IMR-90 (cell line): Measurements from ENCODE around the gene PTPRO. TPM values are rescaled to one million over a fixed set of nuclear protein-coding genes. Genes with fewer than 3 reads are reported as not detected.

Source experiments
- ATAC-seq: fragments of 200-7000 bp; cut with Tn5 transposase; 2 replicates; pipeline ENCODE4 v1.9.1; 2020; ENCODE audit warnings: low read depth, mild to moderate bottlenecking, moderate library complexity
- BruUV-seq: library from RNA; stranded (reverse); fragments of 400-500 nt; replicated peaks from 2 replicates; lab custom pipeline; 2021; lab: Mats Ljungman, UMichigan
- CTCF ChIA-PET: fragments of 300-600 bp; formaldehyde crosslinking; extraction: SDS; loops from one replicate; lab custom pipeline; 2021; ENCODE audit warnings: antibody characterized with exemption; lab: Yijun Ruan, JAX
- POLR2A ChIA-PET: fragments of 300-600 bp; sonication (Branson Sonifier 250); formaldehyde crosslinking; loops from one replicate; lab custom pipeline; 2022; ENCODE audit warnings: antibody characterized with exemption; ENCODE audit not compliant: unreplicated experiment; lab: Charles Lee
- DNase-seq: peaks from one replicate; pipeline ENCODE4 v3.0.0; 2013
- H2AFZ ChIP-seq: replicated peaks from 2 replicates; pipeline ENCODE3; 2013; ENCODE audit warnings: low read length, mild to moderate bottlenecking; ENCODE audit not compliant: poor library complexity
- H2AK5ac ChIP-seq: 2 replicates; pipeline ENCODE4 v1.6.1; 2013; ENCODE audit warnings: low read depth, low read length, inconsistent platforms
- H2AK9ac ChIP-seq: replicated peaks from 2 replicates; pipeline ENCODE3; 2013; ENCODE audit warnings: mild to moderate bottlenecking, low read depth, low read length, moderate library complexity; ENCODE audit not compliant: poor library complexity
- H2BK120ac ChIP-seq: 2 replicates; pipeline ENCODE4 v1.6.1; 2013; ENCODE audit warnings: low read depth, low read length, inconsistent platforms
- H2BK15ac ChIP-seq: 3 replicates; pipeline ENCODE4 v1.6.1; 2013; ENCODE audit warnings: low read depth, low read length, inconsistent platforms
- H2BK20ac ChIP-seq: 2 replicates; pipeline ENCODE4 v1.6.1; 2013; ENCODE audit warnings: low read depth, mild to moderate bottlenecking, inconsistent platforms, low read length, moderate library complexity
- H2BK5ac ChIP-seq: 2 replicates; pipeline ENCODE4 v1.6.1; 2013; ENCODE audit warnings: mild to moderate bottlenecking, low read depth, low read length, inconsistent platforms; ENCODE audit not compliant: poor library complexity, severe bottlenecking
- H3K14ac ChIP-seq: replicated peaks from 2 replicates; pipeline ENCODE4 v1.6.1; 2013; ENCODE audit warnings: low read depth, low read length, inconsistent platforms
- H3K18ac ChIP-seq: 2 replicates; pipeline ENCODE4 v1.6.1; 2013; ENCODE audit warnings: low read depth, low read length, control low read depth
- H3K23ac ChIP-seq: 2 replicates; pipeline ENCODE4 v1.6.1; 2013; ENCODE audit warnings: low read depth, low read length, inconsistent platforms
- H3K27ac ChIP-seq: 2 replicates; pipeline ENCODE4 v1.5.1; 2013; ENCODE audit warnings: mild to moderate bottlenecking, control low read depth, low read length; ENCODE audit not compliant: insufficient read depth
- H3K27me3 ChIP-seq: 2 replicates; pipeline ENCODE4 v1.6.1; 2013; ENCODE audit warnings: low read length; ENCODE audit not compliant: control insufficient read depth, insufficient read depth
- H3K36me3 ChIP-seq: 2 replicates; pipeline ENCODE4 v1.6.1; 2013; ENCODE audit warnings: low read length, mixed read lengths; ENCODE audit not compliant: control insufficient read depth, insufficient read depth
- H3K4ac ChIP-seq: 2 replicates; pipeline ENCODE4 v1.6.1; 2013; ENCODE audit warnings: low read depth, low read length, inconsistent platforms
- H3K4me1 ChIP-seq: 2 replicates; pipeline ENCODE4 v1.6.1; 2013; ENCODE audit warnings: low read length, mixed read lengths; ENCODE audit not compliant: control insufficient read depth, insufficient read depth
- H3K4me2 ChIP-seq: 2 replicates; pipeline ENCODE4 v1.6.1; 2013; ENCODE audit warnings: low read depth, mild to moderate bottlenecking, control low read depth, low read length, moderate library complexity
- H3K4me3 ChIP-seq: 2 replicates; pipeline ENCODE4 v1.5.1; 2013; ENCODE audit warnings: low read depth, mild to moderate bottlenecking, control low read depth, low read length, moderate library complexity; ENCODE audit not compliant: insufficient read depth
- H3K56ac ChIP-seq: 2 replicates; pipeline ENCODE4 v1.6.1; 2013; ENCODE audit warnings: low read length, inconsistent platforms; ENCODE audit not compliant: insufficient read depth; ENCODE audit errors: extremely low read depth
- H3K79me1 ChIP-seq, 2 experiments: 2 replicates each; pipeline ENCODE4 v1.6.1; 2013; ENCODE audit warnings: low read length in 2 of 2, inconsistent platforms in 1 of 2, low read depth in 1 of 2
- H3K9ac ChIP-seq: 2 replicates; pipeline ENCODE4 v1.6.1; 2013; ENCODE audit warnings: low read depth, low read length, control low read depth
- H3K9me1 ChIP-seq: 2 replicates; pipeline ENCODE4 v1.6.1; 2013; ENCODE audit warnings: low read length, inconsistent platforms; ENCODE audit not compliant: insufficient read depth
- H3K9me3 ChIP-seq: 2 replicates; pipeline ENCODE4 v1.6.1; 2013; ENCODE audit warnings: low read length; ENCODE audit not compliant: control insufficient read depth, insufficient read depth
- H4K20me1 ChIP-seq: 2 replicates; pipeline ENCODE4 v1.6.1; 2013; ENCODE audit warnings: low read length, inconsistent platforms; ENCODE audit not compliant: insufficient read depth
- H4K5ac ChIP-seq: 2 replicates; pipeline ENCODE4 v1.6.1; 2013; ENCODE audit warnings: mild to moderate bottlenecking, low read depth, low read length, control low read depth
- H4K8ac ChIP-seq, 2 experiments: 2 replicates each; pipeline ENCODE4 v1.6.1; 2013; ENCODE audit warnings: low read depth in 2 of 2, low read length in 2 of 2, control low read depth in 1 of 2, inconsistent platforms in 1 of 2
- H4K91ac ChIP-seq: 2 replicates; pipeline ENCODE4 v1.6.1; 2013; ENCODE audit warnings: low read depth, low read length, inconsistent platforms; ENCODE audit not compliant: insufficient read depth
- BHLHE40 ChIP-seq: fragments of 150-350 bp; IDR thresholded peaks from 2 replicates; pipeline ENCODE4 v1.6.1; 2016; ENCODE audit warnings: mild to moderate bottlenecking, low read depth, low read length
- CEBPB ChIP-seq: IDR thresholded peaks from 2 replicates; pipeline ENCODE4 v1.6.1; 2012; ENCODE audit warnings: low read depth, low read length, improper control_type of control experiment
- CHD1 ChIP-seq: IDR thresholded peaks from 2 replicates; pipeline ENCODE4 v1.6.1; 2012; ENCODE audit warnings: low read depth, low read length, improper control_type of control experiment
- CTCF ChIP-seq: conservative IDR thresholded peaks from 2 replicates; pipeline ENCODE4 v1.5.1; 2012; ENCODE audit warnings: mild to moderate bottlenecking, low read depth, low read length, improper control_type of control experiment
- FOS ChIP-seq: fragments of 150-350 bp; IDR thresholded peaks from 2 replicates; pipeline ENCODE4 v1.6.1; 2016; ENCODE audit warnings: low read depth, low read length
- MAFK ChIP-seq: IDR thresholded peaks from 2 replicates; pipeline ENCODE4 v1.6.1; 2012; ENCODE audit warnings: low read depth, low read length, improper control_type of control experiment
- MAZ ChIP-seq: IDR thresholded peaks from 2 replicates; pipeline ENCODE4 v1.6.1; 2012; ENCODE audit warnings: low read depth, mild to moderate bottlenecking, low read length, improper control_type of control experiment, moderate library complexity, borderline replicate concordance
- MXI1 ChIP-seq: IDR thresholded peaks from 2 replicates; pipeline ENCODE4 v1.6.1; 2012; ENCODE audit warnings: low read depth, mild to moderate bottlenecking, low read length, moderate library complexity, borderline replicate concordance
- NFE2L2 ChIP-seq: fragments of 150-350 bp; IDR thresholded peaks from 2 replicates; pipeline ENCODE4 v1.6.1; 2016; ENCODE audit warnings: low read depth, mild to moderate bottlenecking, low read length
- POLR2A ChIP-seq: IDR thresholded peaks from 2 replicates; pipeline ENCODE4 v1.6.1; 2012; ENCODE audit warnings: mild to moderate bottlenecking, low read depth, low read length
- RAD21 ChIP-seq: IDR thresholded peaks from 2 replicates; pipeline ENCODE4 v1.6.1; 2012; ENCODE audit warnings: low read length, improper control_type of control experiment
- RCOR1 ChIP-seq: IDR thresholded peaks from 2 replicates; pipeline ENCODE4 v1.6.1; 2012; ENCODE audit warnings: mild to moderate bottlenecking, low read length, improper control_type of control experiment; ENCODE audit not compliant: insufficient replicate concordance
- RFX5 ChIP-seq: IDR thresholded peaks from 2 replicates; pipeline ENCODE4 v1.8.0; 2012; ENCODE audit warnings: low read depth, mild to moderate bottlenecking, low read length, moderate library complexity
- SMC3 ChIP-seq: fragments of 150-350 bp; IDR thresholded peaks from 2 replicates; pipeline ENCODE4 v1.6.1; 2016; ENCODE audit warnings: low read depth, mild to moderate bottlenecking, antibody characterized with exemption, low read length, moderate library complexity
- WGBS, 2 experiments: methylation state at CpG; one replicate each; pipeline versions ENCODE4 v1.1.5 to v1.1.7; 2013; ENCODE audit warnings: missing lambda C conversion rate in 2 of 2; ENCODE audit not compliant: insufficient read length in 1 of 2; ENCODE audit errors: extremely low coverage in 2 of 2; 5-methylcytosine and 5-hydroxymethylcytosine counted together
- dilution Hi-C: fragments of 300-500 bp; cut with HindIII; formaldehyde crosslinking; loops from one replicate; pipeline ENCODE4 v1.14.3; 2018; ENCODE audit warnings: low sequenced_read_pairs; ENCODE audit not compliant: unreplicated experiment
- in situ Hi-C: fragments of 300-500 bp; cut with MboI; formaldehyde crosslinking; loops from 3 replicates; pipeline ENCODE4 v1.14.3; 2019; ENCODE audit warnings: low sequenced_read_pairs, inconsistent platforms, mixed read lengths
- intact Hi-C: fragments of 100-400 bp; cut with micrococcal nuclease; formaldehyde crosslinking; loops from 2 replicates; pipeline ENCODE4 v1.10.0; 2022
- polyA plus RNA-seq, 3 experiments: library from polyadenylated mRNA; depleted of rRNA; stranded (reverse); fragments of >200 nt; gene quantifications; 2 replicates each; pipeline ENCODE4 v1.2.3, GENCODE V29; 2012; ENCODE audit warnings: low replicate concordance in 1 of 3
- total RNA-seq: library from RNA; depleted of rRNA; stranded (reverse); fragments of >200 nt; gene quantifications from 2 replicates; pipeline ENCODE4 v1.2.3, GENCODE V29; 2012
- TF ChIP-seq, protein P1 (sequence below): fragments of 150-350 bp; IDR thresholded peaks from 2 replicates; pipeline ENCODE4 v1.6.1; 2016; ENCODE audit warnings: low read depth, mild to moderate bottlenecking, low read length, moderate library complexity, borderline replicate concordance
- TF ChIP-seq, protein P2 (sequence below): fragments of 150-350 bp; IDR thresholded peaks from 2 replicates; pipeline ENCODE4 v1.6.1; 2017; ENCODE audit warnings: mild to moderate bottlenecking, antibody characterized with exemption, low read length, low read depth

PTPRO gene
- total and polyA plus RNA-seq, 2 of the 4 experiments (the other 2 are of a cell fraction): 0.03 to 0.18 TPM

DNA sequence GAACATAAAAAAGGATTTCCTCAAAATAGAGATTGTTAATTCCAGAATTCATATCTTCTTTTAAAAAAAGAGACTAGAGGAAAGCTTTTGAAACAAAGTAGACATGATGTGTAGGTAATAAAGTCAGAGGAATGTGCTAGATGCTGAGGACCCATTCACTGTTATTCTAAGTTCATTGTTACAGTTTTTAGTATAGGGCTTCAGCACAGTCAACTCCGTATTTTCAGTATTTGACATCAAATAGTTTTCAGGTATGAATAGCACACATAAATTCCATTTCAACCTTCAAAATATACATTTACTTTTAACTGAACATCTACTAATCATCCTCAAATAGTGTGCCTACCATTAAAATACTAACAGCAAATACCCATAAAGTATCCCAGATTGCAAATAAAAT is 239.1 kb downstream of the PTPRO start:
- dilution Hi-C loops: no loop called here
- CTCF ChIA-PET: interaction anchor here (0.8 kb wide), 2 partner anchors 18 to 23 kb away, joined by 3 read pairs; no protein-coding TSS in a partner anchor

More for the DNA sequence above, 239.1 kb downstream of the PTPRO start:
- Histone ChIP-seq H3K14ac (no peak overlapping the region), H2BK15ac (no peak overlapping the region; the same call in 2 of the 3 replicates), H2AK5ac (no peak overlapping the region), H3K9me1 (no peaks in the 10 kb centered on the region), H4K20me1 (no peaks in the 10 kb centered on the region), H3K9ac (no peak overlapping the region), H3K18ac (no peak overlapping the region), H2BK120ac (no peak overlapping the region), H3K4me1 (no peaks in the 10 kb centered on the region), H2BK20ac (no peak overlapping the region), H3K56ac (no peak overlapping the region), H3K4me2 (no peak overlapping the region), H2BK5ac (no peak overlapping the region), H3K27ac (no peak overlapping the region), H3K23ac (no peak overlapping the region), H3K27me3 (no peaks in the 10 kb centered on the region), H3K9me3 (no peaks in the 10 kb centered on the region), H3K79me1 (no peaks in the 10 kb centered on the region), H4K8ac (no peak overlapping the region), H3K36me3 (no peaks in the 10 kb centered on the region), H3K4me3 (no peak overlapping the region), H4K91ac (no peak overlapping the region), H2AFZ (no peak overlapping the region), H2AK9ac (no peak overlapping the region), H3K4ac (no peak overlapping the region), H4K5ac (no peak overlapping the region)
- no peak for TF ChIP-seq MXI1
- no peak for TF ChIP-seq SMC3
- TF ChIP-seq CTCF: no peak
- no peak for TF ChIP-seq RAD21
- no peak for TF ChIP-seq RFX5
- no peak for TF ChIP-seq CHD1
- no peak for TF ChIP-seq CEBPB
- TF ChIP-seq MAZ: no peak
- TF ChIP-seq, protein P1, sequence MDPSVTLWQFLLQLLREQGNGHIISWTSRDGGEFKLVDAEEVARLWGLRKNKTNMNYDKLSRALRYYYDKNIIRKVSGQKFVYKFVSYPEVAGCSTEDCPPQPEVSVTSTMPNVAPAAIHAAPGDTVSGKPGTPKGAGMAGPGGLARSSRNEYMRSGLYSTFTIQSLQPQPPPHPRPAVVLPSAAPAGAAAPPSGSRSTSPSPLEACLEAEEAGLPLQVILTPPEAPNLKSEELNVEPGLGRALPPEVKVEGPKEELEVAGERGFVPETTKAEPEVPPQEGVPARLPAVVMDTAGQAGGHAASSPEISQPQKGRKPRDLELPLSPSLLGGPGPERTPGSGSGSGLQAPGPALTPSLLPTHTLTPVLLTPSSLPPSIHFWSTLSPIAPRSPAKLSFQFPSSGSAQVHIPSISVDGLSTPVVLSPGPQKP: no peak
- no peak for TF ChIP-seq FOS
- no peak for TF ChIP-seq MAFK
- no peak for TF ChIP-seq RCOR1
- no peak for TF ChIP-seq BHLHE40
- TF ChIP-seq POLR2A: no peak
- TF ChIP-seq, protein P2, sequence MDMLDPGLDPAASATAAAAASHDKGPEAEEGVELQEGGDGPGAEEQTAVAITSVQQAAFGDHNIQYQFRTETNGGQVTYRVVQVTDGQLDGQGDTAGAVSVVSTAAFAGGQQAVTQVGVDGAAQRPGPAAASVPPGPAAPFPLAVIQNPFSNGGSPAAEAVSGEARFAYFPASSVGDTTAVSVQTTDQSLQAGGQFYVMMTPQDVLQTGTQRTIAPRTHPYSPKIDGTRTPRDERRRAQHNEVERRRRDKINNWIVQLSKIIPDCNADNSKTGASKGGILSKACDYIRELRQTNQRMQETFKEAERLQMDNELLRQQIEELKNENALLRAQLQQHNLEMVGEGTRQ: no peak
- no peak for TF ChIP-seq NFE2L2
- in situ Hi-C loops: no loop called here
- no peak for ATAC-seq
- POLR2A ChIA-PET: no interaction called here
- intact Hi-C loops: no loop called here
- no TSS peak for BruUV-seq
- no peak for DNase-seq
- WGBS, 2 experiments: no CpG with 5 or more reads among the region's 1 CpG
